Measurements from ENCODE around the gene ACSBG1. TPM values are rescaled to one million over a fixed set of nuclear protein-coding genes. Genes with fewer than 3 reads are reported as not detected.

The ACSBG1 gene
- total RNA-seq, 4 donors from 2014 or later = 61.8 to 375 (median 102) TPM

DNA sequence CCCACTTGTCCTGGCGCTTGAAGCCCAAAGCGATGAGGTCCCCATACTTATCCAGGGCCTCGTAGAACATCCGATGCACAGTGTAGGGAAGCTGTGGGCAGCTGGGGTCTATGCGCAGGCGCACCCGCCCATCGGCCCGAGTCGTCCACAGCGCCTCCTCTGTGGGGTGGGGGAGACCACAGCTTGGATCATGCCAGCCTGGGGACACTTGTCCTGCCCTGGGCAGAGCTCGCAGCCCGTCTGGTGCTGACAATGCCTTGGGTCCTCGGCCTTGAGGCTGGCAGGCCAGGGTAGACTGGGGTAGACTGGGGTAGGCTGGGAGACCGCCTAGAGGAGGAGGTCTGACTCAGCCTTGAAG lies 39.8 kb downstream of the ACSBG1 start:
- DNase-seq (ENCODE audit: low spot score in 2 of 2) = peak in 1 of 2 donors; percentile 72
- H3K9me3 ChIP-seq = no peaks in the 10 kb centered on the region
- WGBS = 87% methylated on average over 12 of the region's 15 CpGs
- H3K27me3 ChIP-seq = no peaks in the 10 kb centered on the region
- TF ChIP-seq POLR2AphosphoS5 (IDR thresholded peaks at IDR 0.05) (no peak), POLR2A (IDR thresholded peaks at IDR 0.05) (no peak), EP300 (IDR thresholded peaks at IDR 0.05) (no peak)
- TF ChIP-seq, protein P1, sequence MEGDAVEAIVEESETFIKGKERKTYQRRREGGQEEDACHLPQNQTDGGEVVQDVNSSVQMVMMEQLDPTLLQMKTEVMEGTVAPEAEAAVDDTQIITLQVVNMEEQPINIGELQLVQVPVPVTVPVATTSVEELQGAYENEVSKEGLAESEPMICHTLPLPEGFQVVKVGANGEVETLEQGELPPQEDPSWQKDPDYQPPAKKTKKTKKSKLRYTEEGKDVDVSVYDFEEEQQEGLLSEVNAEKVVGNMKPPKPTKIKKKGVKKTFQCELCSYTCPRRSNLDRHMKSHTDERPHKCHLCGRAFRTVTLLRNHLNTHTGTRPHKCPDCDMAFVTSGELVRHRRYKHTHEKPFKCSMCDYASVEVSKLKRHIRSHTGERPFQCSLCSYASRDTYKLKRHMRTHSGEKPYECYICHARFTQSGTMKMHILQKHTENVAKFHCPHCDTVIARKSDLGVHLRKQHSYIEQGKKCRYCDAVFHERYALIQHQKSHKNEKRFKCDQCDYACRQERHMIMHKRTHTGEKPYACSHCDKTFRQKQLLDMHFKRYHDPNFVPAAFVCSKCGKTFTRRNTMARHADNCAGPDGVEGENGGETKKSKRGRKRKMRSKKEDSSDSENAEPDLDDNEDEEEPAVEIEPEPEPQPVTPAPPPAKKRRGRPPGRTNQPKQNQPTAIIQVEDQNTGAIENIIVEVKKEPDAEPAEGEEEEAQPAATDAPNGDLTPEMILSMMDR (IDR thresholded peaks at IDR 0.05) = no peak
- no peaks in the 10 kb centered on the region for H3K4me1 ChIP-seq
- H3K4me3 ChIP-seq = no peak overlapping the region
- H3K27ac ChIP-seq = no peak overlapping the region
- no peaks in the 10 kb centered on the region for H3K36me3 ChIP-seq

DNA sequence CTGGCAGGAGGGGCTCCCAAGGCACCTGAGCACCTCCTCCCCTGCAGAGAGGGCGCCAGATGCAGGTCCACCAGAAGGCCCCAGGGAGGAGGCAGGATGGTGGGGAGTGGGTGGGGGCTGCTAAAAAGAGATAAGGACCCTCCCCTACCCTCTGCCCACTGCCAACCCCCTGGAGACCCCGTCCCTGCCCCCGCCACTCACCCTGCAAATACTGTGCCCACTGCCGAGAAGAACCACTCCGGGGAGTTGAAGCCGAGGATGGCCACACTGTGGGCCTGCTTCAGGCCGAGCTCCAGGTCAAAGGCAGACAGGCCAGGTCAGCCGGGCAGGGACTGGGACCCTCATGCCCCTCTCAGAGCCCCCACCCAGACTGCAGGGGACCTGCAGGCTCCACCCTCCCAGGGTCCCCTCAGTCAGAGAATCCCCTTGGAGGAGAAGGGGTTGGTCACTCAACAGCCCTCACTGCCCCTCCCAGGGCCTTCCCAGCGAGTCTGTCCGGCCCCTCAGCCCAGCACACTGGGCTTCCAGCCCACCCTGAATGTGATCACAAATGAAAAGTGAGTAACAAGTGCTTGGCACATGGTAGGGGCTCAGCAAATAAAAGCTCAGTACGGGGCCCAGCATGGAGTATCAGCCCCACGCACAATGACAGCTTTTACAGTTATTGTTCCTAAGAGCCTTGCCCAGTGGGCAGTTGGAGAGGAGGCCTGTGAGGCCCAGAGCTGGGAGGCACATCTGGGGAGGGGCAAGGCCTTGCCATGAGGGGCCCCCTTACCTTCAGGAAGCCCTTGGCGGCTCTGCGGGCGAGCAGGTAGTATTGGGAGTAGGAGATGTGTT lies 40.4 kb downstream of the ACSBG1 start:
- 91% methylated on average over 4 of the region's 15 CpGs for WGBS
- H3K4me3 ChIP-seq = no peak overlapping the region
- DNase-seq (ENCODE audit: low spot score in 2 of 2) = peak in 1 of 2 donors; percentile 64
- no peaks in the 10 kb centered on the region for H3K27me3 ChIP-seq
- no peaks in the 10 kb centered on the region for H3K36me3 ChIP-seq
- no peaks in the 10 kb centered on the region for H3K4me1 ChIP-seq
- TF ChIP-seq POLR2A (IDR thresholded peaks at IDR 0.05) = no peak
- no peak for TF ChIP-seq POLR2AphosphoS5 (IDR thresholded peaks at IDR 0.05)
- H3K27ac ChIP-seq = no peak overlapping the region
- H3K9me3 ChIP-seq = no peaks in the 10 kb centered on the region

DNA sequence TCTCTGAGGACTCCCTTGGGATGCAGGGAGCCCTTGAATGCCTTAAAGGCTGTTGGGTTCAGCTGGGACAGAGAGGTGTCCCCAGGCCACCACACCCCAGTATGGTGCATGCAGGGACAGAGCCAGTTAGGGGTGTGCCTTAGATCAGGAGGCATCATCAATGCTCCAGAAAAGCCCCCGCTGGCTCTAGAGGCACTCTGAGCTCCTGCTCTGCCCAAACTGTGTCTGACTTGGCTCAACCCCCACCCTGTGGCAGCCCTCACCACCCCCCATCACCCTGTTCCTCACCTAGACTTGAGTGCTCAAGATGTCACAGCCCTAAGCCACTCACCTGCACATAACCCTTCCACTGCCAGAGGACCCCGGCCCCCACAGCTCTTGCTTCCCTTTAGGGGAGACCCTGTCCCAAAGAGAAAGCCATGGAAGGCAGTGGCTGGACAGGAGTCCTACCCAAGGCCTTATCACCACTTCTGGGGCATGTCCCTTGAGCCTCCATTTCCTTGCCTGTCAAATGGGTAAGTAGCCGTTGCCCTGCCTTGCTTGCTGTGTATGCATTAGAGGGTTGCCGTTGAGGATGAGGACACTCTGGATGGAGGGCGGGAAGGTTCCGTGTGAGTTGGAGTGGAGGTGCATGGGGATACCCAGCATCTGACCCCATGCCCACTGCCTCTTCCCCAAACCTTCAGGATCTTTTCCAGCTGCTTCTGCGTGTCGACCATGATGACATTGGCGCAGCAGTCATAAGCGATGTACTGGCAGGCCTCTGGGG lies 41.4 kb downstream of the ACSBG1 start:
- peak in 1 of 2 donors; percentile 55 for DNase-seq (ENCODE audit: low spot score in 2 of 2)
- 86% methylated on average over 10 of the region's 10 CpGs for WGBS
- Histone ChIP-seq H3K27me3 (no peaks in the 10 kb centered on the region), H3K4me1 (no peaks in the 10 kb centered on the region), H3K9me3 (no peaks in the 10 kb centered on the region), H3K27ac (no peak overlapping the region), H3K36me3 (no peaks in the 10 kb centered on the region), H3K4me3 (no peak overlapping the region)
- no peak for TF ChIP-seq EP300 (IDR thresholded peaks at IDR 0.05)
- TF ChIP-seq, protein P1 (IDR thresholded peaks at IDR 0.05) = no peak
- no peak for TF ChIP-seq POLR2A (IDR thresholded peaks at IDR 0.05)
- no peak for TF ChIP-seq POLR2AphosphoS5 (IDR thresholded peaks at IDR 0.05)

DNA sequence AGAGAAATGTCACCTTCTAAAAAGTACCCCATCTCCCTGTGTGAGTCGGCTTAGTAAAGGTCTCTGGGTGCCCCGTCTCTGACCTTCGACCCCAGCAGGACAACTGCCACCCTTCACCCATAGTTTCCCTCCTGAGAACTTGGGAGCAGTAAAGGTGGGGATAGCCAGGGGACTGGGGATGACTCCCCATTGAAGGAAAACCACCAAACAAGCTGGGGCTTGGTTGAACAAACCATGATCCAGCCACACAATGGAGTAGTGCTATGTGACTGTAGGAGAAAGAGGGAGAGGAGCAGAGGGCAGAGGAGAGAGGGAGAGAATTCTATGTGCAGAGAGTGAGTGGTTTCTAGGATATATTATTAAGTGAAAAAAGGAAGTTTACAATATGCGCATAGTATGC lies 51.5 kb downstream of the ACSBG1 start:
- no peak for DNase-seq (ENCODE audit: low spot score in 2 of 2)
- WGBS = 91% methylated on average over 4 of the region's 4 CpGs
- Histone ChIP-seq H3K9me3 (no peaks in the 10 kb centered on the region), H3K36me3 (no peaks in the 10 kb centered on the region), H3K4me1 (no peaks in the 10 kb centered on the region), H3K4me3 (no peak overlapping the region), H3K27me3 (no peaks in the 10 kb centered on the region), H3K27ac (no peak overlapping the region)
- no peak for TF ChIP-seq POLR2AphosphoS5 (IDR thresholded peaks at IDR 0.05)
- TF ChIP-seq, protein P1 (IDR thresholded peaks at IDR 0.05) = no peak
- TF ChIP-seq POLR2A (IDR thresholded peaks at IDR 0.05) = no peak
- TF ChIP-seq EP300 (IDR thresholded peaks at IDR 0.05) = no peak

DNA sequence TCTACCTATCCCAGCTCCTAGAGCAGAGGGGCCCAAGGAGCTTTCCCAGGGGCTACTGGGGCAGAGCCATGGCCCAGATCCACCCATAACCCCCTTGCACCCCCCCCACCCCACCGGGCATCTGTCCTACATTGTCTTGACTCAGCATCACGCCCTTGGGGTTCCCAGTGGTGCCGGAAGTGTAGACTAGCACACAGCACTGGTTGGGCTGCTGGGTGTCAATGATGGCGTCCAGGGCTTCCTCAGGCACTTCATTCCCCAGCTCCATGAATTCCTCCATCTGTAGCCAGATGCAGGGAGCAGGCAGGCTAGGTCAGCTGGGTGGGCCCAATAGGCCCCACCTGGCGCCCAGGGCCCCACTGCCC lies 52.0 kb downstream of the ACSBG1 start:
- no peak overlapping the region for H3K4me3 ChIP-seq
- no CpG with 5 or more reads among the region's 5 CpGs for WGBS
- DNase-seq (ENCODE audit: low spot score in 2 of 2) = peak in 1 of 2 donors; percentile 60
- no peaks in the 10 kb centered on the region for H3K36me3 ChIP-seq
- H3K4me1 ChIP-seq = no peaks in the 10 kb centered on the region
- H3K9me3 ChIP-seq = no peaks in the 10 kb centered on the region
- H3K27ac ChIP-seq = no peak overlapping the region
- no peaks in the 10 kb centered on the region for H3K27me3 ChIP-seq
- TF ChIP-seq EP300 (IDR thresholded peaks at IDR 0.05) (no peak), POLR2A (IDR thresholded peaks at IDR 0.05) (no peak)

DNA sequence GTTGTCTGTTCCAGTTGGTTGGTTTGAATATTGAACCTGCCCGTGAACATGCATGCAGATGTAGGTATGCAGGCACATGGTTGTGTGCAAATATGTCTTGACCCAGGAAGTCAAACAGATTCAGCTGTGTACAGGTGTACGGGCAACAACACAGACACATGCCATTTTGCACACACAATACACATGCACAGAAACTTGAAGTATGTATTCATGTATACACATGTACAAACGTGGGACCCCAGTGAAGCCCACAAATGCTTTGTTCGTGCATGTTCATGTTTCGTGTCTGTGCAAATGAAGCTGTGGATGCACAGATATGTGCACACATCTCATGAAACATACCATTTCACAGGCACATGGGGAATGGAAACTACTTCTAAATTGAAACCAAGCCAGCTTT lies 54.5 kb downstream of the ACSBG1 start:
- no peak for DNase-seq (ENCODE audit: low spot score in 2 of 2)

More for the DNA sequence above, 54.5 kb downstream of the ACSBG1 start:
- Histone ChIP-seq H3K9me3 (no peaks in the 10 kb centered on the region), H3K27ac (no peak overlapping the region), H3K27me3 (no peaks in the 10 kb centered on the region), H3K4me1 (no peaks in the 10 kb centered on the region), H3K36me3 (no peaks in the 10 kb centered on the region), H3K4me3 (no peak overlapping the region)
- TF ChIP-seq EP300 (IDR thresholded peaks at IDR 0.05) (no peak), POLR2A (IDR thresholded peaks at IDR 0.05) (no peak), POLR2AphosphoS5 (IDR thresholded peaks at IDR 0.05) (no peak)
- TF ChIP-seq, protein P1 (IDR thresholded peaks at IDR 0.05) = no peak
- 80% methylated on average over 5 of the region's 5 CpGs for WGBS
